Lower leg skin (tissue), 3 donors: ENCODE measurements around the gene CYTH1.

Experiments
- CTCF ChIP-seq, 3 donors: fragments of 450-650 bp; IDR thresholded peaks; one replicate each; pipeline ENCODE4 v1.5.1; 2016; ENCODE audit warnings: antibody characterized with exemption in 3 of 3, mild to moderate bottlenecking in 3 of 3, moderate library complexity in 2 of 3
- POLR2A ChIP-seq, 2 donors: fragments of 450-650 bp; IDR thresholded peaks; one replicate each; pipeline ENCODE4 v1.6.1; 2016 to 2017; ENCODE audit warnings: antibody characterized with exemption in 2 of 2, mild to moderate bottlenecking in 1 of 2, moderate library complexity in 1 of 2

GRCh38 chr17:78664476-78665386, 117.3 kb downstream of the CYTH1 start:
- TF ChIP-seq CTCF (IDR thresholded peaks at IDR 0.05) (no peak), POLR2A (IDR thresholded peaks at IDR 0.05) (no peak)
